HG03571 (cell line): ENCODE results near the gene RIPOR2.
"Not testable (repeated sequence)": the region's sequence is repeated elsewhere in the genome, so short reads cannot be mapped to it uniquely, and the experiment has no call there.

Source experiments
- ATAC-seq: cut with Tn5 transposase; IDR thresholded peaks from one replicate; pipeline ENCODE4 v1.9.1; 2021; ENCODE audit not compliant: unreplicated experiment

Gene RIPOR2

GRCh38 chr6:24926647-24927046 lies 9.1 kb downstream of the RIPOR2 start:
- ATAC-seq = not testable (repeated sequence)

GRCh38 chr6:24926192-24926591 lies 9.6 kb downstream of the RIPOR2 start:
- no peak for ATAC-seq

DNA sequence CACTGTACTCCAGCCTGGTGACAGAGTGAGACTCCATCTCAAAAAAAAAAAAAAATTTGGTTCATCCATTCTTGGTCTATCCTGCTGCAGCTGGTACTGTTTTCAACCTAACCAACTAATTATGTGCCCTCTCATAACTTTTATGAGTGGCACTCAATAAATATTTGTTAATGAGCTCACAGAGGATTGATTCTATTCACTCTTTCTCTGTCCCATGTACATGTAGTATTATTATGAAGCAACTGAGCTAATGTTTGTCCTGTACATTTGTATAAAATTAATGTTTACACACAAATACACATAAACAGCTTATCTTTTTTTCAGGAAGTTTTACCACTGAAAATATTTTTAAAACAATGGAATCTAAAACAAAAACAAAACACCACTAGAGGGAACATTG lies 10.1 kb downstream of the RIPOR2 start:
- ATAC-seq = no peak

- ATAC-seq = no peak
Observed at GRCh38 chr6:24924580-24925356, 11.0 kb downstream of the RIPOR2 start.

GRCh38 chr6:24923885-24924401 lies 11.8 kb downstream of the RIPOR2 start:
- ATAC-seq = no peak

DNA sequence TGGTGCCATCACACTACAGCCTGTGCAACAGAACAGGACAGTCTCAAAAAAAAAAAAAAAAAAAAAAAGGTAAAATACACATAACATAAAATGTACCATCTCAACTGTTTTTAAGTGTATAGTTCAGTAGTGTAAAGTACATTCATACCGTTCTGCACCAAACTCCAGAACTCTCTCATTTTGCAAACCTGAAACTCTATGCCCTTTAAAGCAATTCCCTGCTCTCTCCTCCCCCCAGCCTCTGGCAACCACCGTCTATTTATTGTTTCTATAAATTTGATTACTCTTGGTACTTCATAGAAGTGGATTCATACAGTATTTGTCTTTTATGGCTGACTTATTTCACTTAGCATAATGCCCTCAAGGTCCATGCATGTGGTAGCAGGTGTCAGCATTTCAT lies 12.9 kb downstream of the RIPOR2 start:
- ATAC-seq = no peak

GRCh38 chr6:24922170-24922569 lies 13.6 kb downstream of the RIPOR2 start:
- no peak for ATAC-seq

DNA sequence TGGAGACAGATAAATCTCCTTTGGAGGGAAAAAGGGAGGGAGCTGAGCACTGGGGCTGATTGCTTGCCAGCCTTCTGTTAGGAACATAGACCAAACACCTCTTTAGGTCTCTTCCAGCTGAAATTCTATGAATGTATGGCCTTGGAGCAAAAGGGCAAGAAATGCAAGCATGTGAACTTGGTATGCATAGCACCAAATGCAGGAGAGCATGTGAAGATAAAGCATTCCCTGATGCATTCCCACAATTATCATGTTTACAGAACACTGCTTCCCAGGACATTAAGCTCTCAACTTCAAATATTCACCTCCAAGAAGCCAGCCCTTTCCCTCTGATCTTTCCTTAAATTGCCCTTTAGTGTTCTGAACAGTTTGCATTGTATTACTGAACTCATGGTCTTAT lies 15.6 kb downstream of the RIPOR2 start:
- ATAC-seq = no peak

DNA sequence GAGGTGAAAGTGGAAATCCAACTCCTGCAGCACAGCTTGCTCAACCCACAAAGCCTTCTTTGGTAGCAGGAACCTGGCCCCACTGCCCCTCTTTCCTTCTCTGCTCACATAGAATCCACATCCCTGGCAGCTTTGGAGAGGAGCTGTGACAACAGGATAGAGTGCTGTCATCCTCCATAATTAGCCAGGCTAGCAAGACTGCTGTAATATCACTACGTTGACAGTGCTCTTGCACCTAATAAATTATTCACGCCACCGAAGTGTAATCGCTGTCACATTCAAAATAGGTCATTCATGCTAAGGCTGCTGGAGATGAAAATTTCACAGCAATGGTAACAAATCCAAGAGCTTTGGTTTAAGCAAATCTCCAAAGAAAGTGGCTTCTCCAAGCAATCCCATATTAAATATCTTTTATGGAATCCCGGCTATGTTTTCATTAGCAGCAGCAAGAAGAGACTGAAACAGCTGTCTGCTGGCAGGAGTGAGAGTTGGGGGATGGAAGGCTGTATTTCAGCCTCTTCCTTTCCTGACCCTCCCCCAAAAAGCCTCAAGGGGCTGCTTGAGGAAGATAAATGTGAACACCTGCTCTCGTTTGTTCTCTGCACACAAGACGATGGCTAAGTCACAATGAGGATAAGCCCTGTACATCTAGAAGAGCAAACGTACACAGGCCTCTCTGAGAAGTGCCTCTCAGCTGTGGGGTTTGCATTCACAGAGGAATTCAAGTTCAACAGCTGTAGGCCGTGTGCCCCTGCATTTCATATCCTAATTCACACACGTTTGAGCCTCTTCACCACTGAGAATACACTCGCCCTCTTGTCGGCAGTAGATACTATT lies 16.5 kb downstream of the RIPOR2 start:
- peak; percentile 64 for ATAC-seq

GRCh38 chr6:24918641-24919055 lies 17.1 kb downstream of the RIPOR2 start:
- ATAC-seq = no peak

GRCh38 chr6:24916496-24916895 lies 19.3 kb downstream of the RIPOR2 start:
- ATAC-seq = no peak

- ATAC-seq = no peak
Observed at GRCh38 chr6:24915641-24916040, 20.1 kb downstream of the RIPOR2 start.

DNA sequence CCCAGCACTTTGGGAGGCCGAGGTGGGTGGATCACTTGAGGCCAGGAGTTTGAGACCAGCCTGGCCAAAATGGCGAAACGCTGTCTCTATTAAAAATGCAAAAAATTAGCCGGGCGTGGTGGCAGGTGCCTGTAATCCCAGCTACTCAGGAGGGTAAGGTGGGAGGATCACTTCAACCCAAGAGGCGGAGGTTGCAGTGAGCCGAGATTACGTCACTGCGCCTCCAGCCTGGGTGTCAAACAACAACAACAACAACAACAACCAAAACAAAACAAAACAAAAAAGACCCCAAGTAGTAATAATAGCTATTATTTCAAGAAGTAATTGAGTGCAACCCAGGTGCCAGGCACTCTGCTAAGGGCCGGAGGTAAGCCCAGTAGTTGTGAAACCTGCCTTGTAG lies 21.7 kb downstream of the RIPOR2 start:
- not testable (repeated sequence) for ATAC-seq

DNA sequence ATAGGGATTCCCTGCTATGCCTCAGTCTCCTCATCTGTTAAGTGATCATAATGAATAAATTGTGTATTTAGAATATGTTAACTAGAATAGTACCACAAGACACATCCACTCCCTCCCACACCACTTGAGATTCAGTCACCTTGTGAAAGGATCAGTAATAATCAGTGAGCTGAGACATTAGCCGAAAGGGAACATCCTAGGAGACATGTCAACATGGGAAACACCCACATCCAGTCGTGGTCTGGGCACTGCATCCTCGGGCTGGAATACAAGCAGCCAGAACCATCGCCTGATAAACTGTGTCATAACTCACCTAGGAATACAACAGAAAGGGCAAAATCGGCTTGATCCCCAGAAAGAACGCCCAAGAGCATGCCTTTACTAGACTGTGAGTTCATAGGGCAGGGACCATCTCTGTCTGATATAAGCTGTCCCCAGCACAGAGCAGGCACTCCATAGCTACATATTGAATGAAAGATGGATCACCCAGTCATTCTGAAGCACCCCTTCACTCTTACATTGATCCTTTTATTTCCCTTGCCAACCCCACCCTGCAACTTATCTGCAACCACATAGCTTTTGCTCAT lies 23.9 kb downstream of the RIPOR2 start:
- ATAC-seq = no peak

GRCh38 chr6:24910961-24911725 lies 24.6 kb downstream of the RIPOR2 start:
- no peak for ATAC-seq

GRCh38 chr6:24910331-24910960 lies 25.3 kb downstream of the RIPOR2 start:
- no peak for ATAC-seq

GRCh38 chr6:24909241-24910216 lies 26.2 kb downstream of the RIPOR2 start:
- ATAC-seq = no peak

GRCh38 chr6:24908650-24909035 lies 27.1 kb downstream of the RIPOR2 start:
- no peak for ATAC-seq

DNA sequence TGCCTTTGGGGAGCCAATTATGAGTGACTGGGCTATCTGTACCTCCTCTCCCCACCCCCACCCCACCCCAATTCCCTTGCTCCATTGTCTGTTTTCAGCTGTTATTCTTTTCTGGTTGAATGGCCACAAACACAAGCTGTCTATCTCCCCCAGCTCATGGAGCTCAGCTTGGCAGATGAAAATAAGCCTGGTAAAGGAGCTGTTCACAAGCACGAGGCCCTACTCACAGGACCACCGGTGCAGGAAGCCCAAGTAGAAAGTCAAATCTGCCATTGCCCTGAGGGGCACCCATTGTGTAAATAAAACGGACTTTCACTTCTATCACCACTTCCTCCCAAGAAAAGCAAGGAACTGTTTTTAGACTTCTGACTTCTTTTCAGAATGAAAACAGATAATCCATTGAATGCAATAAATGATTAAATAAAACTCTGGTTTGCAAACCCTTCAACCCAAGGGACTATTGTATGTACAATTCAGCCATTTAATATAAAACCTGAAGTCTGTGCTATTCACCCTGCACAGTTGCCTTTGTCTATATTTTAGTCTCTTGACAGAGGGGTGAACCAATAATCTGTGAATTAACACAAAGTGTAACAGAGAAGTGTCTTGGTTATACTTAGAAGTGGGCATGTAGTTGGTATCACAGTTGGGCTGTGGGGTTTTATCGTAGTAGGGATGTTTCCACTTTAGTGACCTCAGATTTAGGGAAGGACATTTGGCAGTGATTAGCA lies 27.7 kb downstream of the RIPOR2 start:
- no peak for ATAC-seq
